A673 (cell line): ENCODE results near the gene MCRIP1. TPM values are rescaled to one million over a fixed set of nuclear protein-coding genes. Genes with fewer than 3 reads are reported as not detected.

Source experiments
- BruUV-seq: library from RNA; stranded (reverse); fragments of 400-500 nt; replicated peaks from 2 replicates; lab custom pipeline; 2021; lab: Mats Ljungman, UMichigan
- CTCF ChIA-PET: fragments of 300-600 bp; sonication (Branson Sonifier 250); formaldehyde crosslinking; loops from one replicate; lab custom pipeline; 2022; ENCODE audit warnings: antibody characterized with exemption; lab: Charles Lee
- POLR2A ChIA-PET: fragments of 300-600 bp; sonication (Branson Sonifier 250); formaldehyde crosslinking; loops from one replicate; lab custom pipeline; 2022; ENCODE audit warnings: antibody characterized with exemption; ENCODE audit not compliant: low non-redundant PET; lab: Charles Lee
- DNase-seq: peaks from one replicate; pipeline ENCODE4 v3.0.0-alpha.2; 2015; ENCODE audit warnings: low spot score
- H3K27ac ChIP-seq: fragments of 200-600 bp; sonication (generic); 2 replicates; pipeline ENCODE4 v1.5.1; 2016; ENCODE audit warnings: mixed run types, low read depth, mild to moderate bottlenecking, mixed read lengths, antibody characterized with exemption, low read length; ENCODE audit not compliant: poor library complexity, severe bottlenecking
- H3K27me3 ChIP-seq: fragments of 200-600 bp; sonication (generic); replicated peaks from 2 replicates; pipeline ENCODE4 v1.6.1; 2017; ENCODE audit warnings: mixed run types, low read depth, mild to moderate bottlenecking, mixed read lengths, antibody characterized with exemption, low read length; ENCODE audit not compliant: insufficient read depth, poor library complexity
- H3K36me3 ChIP-seq: fragments of 200-600 bp; sonication (generic); 2 replicates; pipeline ENCODE4 v1.6.1; 2016; ENCODE audit warnings: mixed run types, mild to moderate bottlenecking, mixed read lengths, antibody characterized with exemption, low read length; ENCODE audit not compliant: insufficient read depth, poor library complexity, severe bottlenecking
- H3K4me1 ChIP-seq: fragments of 200-600 bp; sonication (generic); 2 replicates; pipeline ENCODE4 v1.6.1; 2017; ENCODE audit warnings: mixed run types, mild to moderate bottlenecking, mixed read lengths, antibody characterized with exemption, low read length; ENCODE audit not compliant: insufficient read depth, poor library complexity, severe bottlenecking
- H3K4me3 ChIP-seq: fragments of 200-600 bp; sonication (generic); 2 replicates; pipeline ENCODE4 v1.5.1; 2016; ENCODE audit warnings: low read depth, mixed run types, mild to moderate bottlenecking, mixed read lengths, low read length; ENCODE audit not compliant: poor library complexity, severe bottlenecking
- H3K9me3 ChIP-seq: fragments of 200-600 bp; sonication (generic); 2 replicates; pipeline ENCODE4 v1.6.1; 2016; ENCODE audit warnings: mixed run types, low read depth, mild to moderate bottlenecking, mixed read lengths, antibody characterized with exemption, low read length; ENCODE audit not compliant: poor library complexity, severe bottlenecking
- CTCF ChIP-seq: fragments of 300-800, 200-600 bp; sonication (generic); conservative IDR thresholded peaks from 2 replicates; pipeline ENCODE4 v1.5.1; 2017; ENCODE audit warnings: low read depth, mild to moderate bottlenecking, antibody characterized with exemption, low read length, moderate library complexity, mixed read lengths
- EZH2 ChIP-seq: fragments of 200-600 bp; sonication (generic); IDR thresholded peaks from 2 replicates; pipeline ENCODE4 v1.6.1; 2017; ENCODE audit warnings: borderline replicate concordance, low read depth, mild to moderate bottlenecking, mixed read lengths, antibody characterized with exemption, low read length; ENCODE audit not compliant: poor library complexity, severe bottlenecking
- intact Hi-C: fragments of 100-400 bp; cut with micrococcal nuclease; formaldehyde crosslinking; loops from one replicate; pipeline ENCODE4 v1.10.0; 2022; ENCODE audit not compliant: unreplicated experiment
- total RNA-seq: library from RNA; stranded (reverse); gene quantifications from 2 replicates; pipeline ENCODE4 v1.2.3, GENCODE V29; 2021

Gene MCRIP1
- total RNA-seq, 1 experiment from 2014 or later, result 126 TPM

- H3K36me3 ChIP-seq, result peaks cover 16% of the 10 kb centered on the region
- ChIA-PET CTCF (no interaction called here), POLR2A (no interaction called here)
- H3K9me3 ChIP-seq, result no peaks in the 10 kb centered on the region
- DNase-seq, result no peak
- intact Hi-C loops, result no loop called here
- H3K27ac ChIP-seq, result no peak overlapping the region
- no peak overlapping the region for H3K4me3 ChIP-seq
- TF ChIP-seq CTCF, result no peak
- no peak for TF ChIP-seq EZH2
- BruUV-seq, result no TSS peak
- H3K4me1 ChIP-seq, result no peaks in the 10 kb centered on the region
- H3K27me3 ChIP-seq, result no peaks in the 10 kb centered on the region
Measured at GRCh38 chr17:81839301-81839700, 6.2 kb upstream of the MCRIP1 start.

- POLR2A ChIA-PET, result no interaction called here
- H3K27ac ChIP-seq, result no peak overlapping the region
- no TSS peak for BruUV-seq
- CTCF ChIA-PET, result no interaction called here
- H3K4me1 ChIP-seq, result no peaks in the 10 kb centered on the region
- no peak overlapping the region for H3K4me3 ChIP-seq
- intact Hi-C loops, result no loop called here
- TF ChIP-seq EZH2 (no peak), CTCF (no peak)
- no peak for DNase-seq
- H3K9me3 ChIP-seq, result no peaks in the 10 kb centered on the region
- peaks cover 11% of the 10 kb centered on the region for H3K36me3 ChIP-seq
- H3K27me3 ChIP-seq, result no peaks in the 10 kb centered on the region
Measured at GRCh38 chr17:81838753-81839255, 5.7 kb upstream of the MCRIP1 start.

- Histone ChIP-seq H3K27me3 (no peaks in the 10 kb centered on the region), H3K27ac (no peak overlapping the region), H3K9me3 (no peaks in the 10 kb centered on the region), H3K4me1 (no peaks in the 10 kb centered on the region), H3K36me3 (no peaks in the 10 kb centered on the region), H3K4me3 (no peak overlapping the region)
- POLR2A ChIA-PET, result no interaction called here
- DNase-seq, result no peak
- CTCF ChIA-PET, result no interaction called here
- TF ChIP-seq EZH2, result no peak
- TF ChIP-seq CTCF, result no peak
- BruUV-seq, result no TSS peak
- intact Hi-C loops, result no loop called here
Measured at GRCh38 chr17:81837641-81838040, 4.5 kb upstream of the MCRIP1 start.
